ENCODE measurements around the gene FZD1. TPM values are rescaled to one million over a fixed set of nuclear protein-coding genes. Genes with fewer than 3 reads are reported as not detected.

FZD1 gene
- total and polyA plus RNA-seq, 2 of the 8 experiments (the other 6 are each of a cell fraction or from before 2014, with no cell fraction given), result 0.62 to 0.91 TPM

DNA sequence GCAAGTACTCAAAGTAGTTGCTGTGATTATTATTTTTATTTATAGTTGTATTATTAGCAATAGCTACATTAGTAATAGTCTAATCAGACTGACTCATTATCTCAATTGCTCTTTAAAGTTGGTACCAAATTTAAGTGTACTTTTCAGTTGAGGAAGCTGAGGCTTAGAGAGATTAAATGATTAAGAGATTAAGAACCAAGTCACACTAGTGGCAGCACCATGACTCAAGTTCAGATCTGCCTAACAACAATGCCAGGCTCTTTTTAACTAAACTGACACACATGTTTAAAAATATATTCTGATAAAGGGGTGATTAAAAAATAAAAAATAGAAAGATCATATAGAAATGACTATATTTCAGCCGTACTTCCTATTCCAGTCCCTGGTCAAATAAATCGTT lies 42.0 kb downstream of the FZD1 start:
- H3K27me3 ChIP-seq (replicated peaks in 1 of 4; ENCODE audit: control insufficient read depth in 3 of 4, extremely low read depth in 1 of 4, insufficient read depth in 3 of 4, low read length in 3 of 4), result no peaks in the 10 kb centered on the region
- H3K4me3 ChIP-seq (ENCODE audit: extremely low read depth in 1 of 4, insufficient read depth in 2 of 4, low read depth in 3 of 4, low read length in 4 of 4), result no peak overlapping the region
- H2BK5ac ChIP-seq (ENCODE audit: low read depth, low read length), result no peak overlapping the region
- TF ChIP-seq EGR1 (IDR thresholded peaks at IDR 0.05; ENCODE audit: borderline replicate concordance, low read depth, low read length) (no peak), TBP (IDR thresholded peaks at IDR 0.05; ENCODE audit: low read depth, low read length) (no peak)
- H4K91ac ChIP-seq (replicated peaks; ENCODE audit: insufficient read length, low read length), result no peak overlapping the region
- H3K56ac ChIP-seq (replicated peaks; ENCODE audit: insufficient read length, low read depth, low read length), result no peak overlapping the region
- ChIA-PET CTCF (ENCODE audit: partially characterized antibody) (interaction anchor here (1.0 to 1.2 kb wide), 3 partner anchors 21 to 291 kb away, joined by 3 read pairs; no protein-coding TSS in a partner anchor), POLR2A (ENCODE audit: partially characterized antibody) (no interaction called here)
- no peak overlapping the region for H3K4me2 ChIP-seq (ENCODE audit: insufficient read depth in 1 of 2, low read depth in 2 of 2, low read length in 2 of 2)
- H3K4ac ChIP-seq (replicated peaks; ENCODE audit: insufficient read length, low read depth, low read length), result no peak overlapping the region
- H3K23ac ChIP-seq (ENCODE audit: insufficient read length), result no peak overlapping the region
- no peak for DNase-seq (ENCODE audit: low read depth in 1 of 2, low spot score in 2 of 2)
- no peak overlapping the region for H2BK12ac ChIP-seq (ENCODE audit: low read depth, low read length)
- no peak overlapping the region for H2BK15ac ChIP-seq (ENCODE audit: low read length)
- no peaks in the 10 kb centered on the region for H4K20me1 ChIP-seq (replicated peaks in 1 of 2; ENCODE audit: control insufficient read depth in 1 of 2, insufficient read depth in 2 of 2, low read length in 2 of 2)
- no peak overlapping the region for H3K27ac ChIP-seq (ENCODE audit: low read depth, low read length)
- H3K18ac ChIP-seq (ENCODE audit: extremely low read depth, low read length), result no peak overlapping the region
- H3K36me3 ChIP-seq (ENCODE audit: control insufficient read depth in 2 of 4, insufficient read depth in 4 of 4, low read length in 3 of 4), result no peaks in the 10 kb centered on the region
- no peak overlapping the region for H2BK20ac ChIP-seq (ENCODE audit: low read length)
- H2BK120ac ChIP-seq (replicated peaks; ENCODE audit: low read depth, low read length), result no peak overlapping the region
- no peak overlapping the region for H3K9ac ChIP-seq (replicated peaks in 1 of 4; ENCODE audit: extremely low read depth in 1 of 4, low read depth in 3 of 4, low read length in 3 of 4)
- H2AFZ ChIP-seq (ENCODE audit: low read length), result no peak overlapping the region
- no peaks in the 10 kb centered on the region for H3K9me3 ChIP-seq (ENCODE audit: insufficient read depth in 2 of 2, low read depth in 1 of 2, low read length in 1 of 2)
- no peak overlapping the region for H2AK5ac ChIP-seq (ENCODE audit: low read depth, low read length)
- no peaks in the 10 kb centered on the region; a peak in 1 of 7 replicates for H3K4me1 ChIP-seq (replicated peaks in 1 of 4; ENCODE audit: control insufficient read depth in 3 of 4, insufficient read depth in 4 of 4, low read length in 3 of 4)
- no peaks in the 10 kb centered on the region for H3K79me1 ChIP-seq (ENCODE audit: low read depth, low read length)
- no peak for FAIRE-seq
- H3K23me2 ChIP-seq (ENCODE audit: low read depth, low read length), result no peaks in the 10 kb centered on the region
- WGBS, 2 experiments (ENCODE audit: extremely low coverage in 1 of 2, insufficient coverage in 1 of 2, insufficient read length in 1 of 2, insufficient replicate concordance in 2 of 2, low coverage in 1 of 2, low lambda C conversion rate in 2 of 2, missing lambda C conversion rate in 1 of 2), result 97% methylated on average over 2 of the region's 2 CpGs; no CpG with 5 or more reads in 1 of the 2 experiments
- no peak overlapping the region for H4K8ac ChIP-seq (ENCODE audit: extremely low read depth, insufficient read depth, low read length)
- H4K5ac ChIP-seq (ENCODE audit: insufficient read length, low read depth, low read length), result no peak overlapping the region
- no peak overlapping the region for H3K14ac ChIP-seq (ENCODE audit: insufficient read length)
- no peaks in the 10 kb centered on the region for H3K79me2 ChIP-seq (ENCODE audit: control insufficient read depth in 1 of 2, insufficient read depth in 2 of 2, low read length in 2 of 2)
